Measurements from ENCODE around the gene NVL. TPM values are rescaled to one million over a fixed set of nuclear protein-coding genes. Genes with fewer than 3 reads are reported as not detected.

The NVL gene
- total and polyA plus RNA-seq, 2 of the 8 experiments (the other 6 are each of a cell fraction or from before 2014, with no cell fraction given) = 22.7 to 45.8 TPM

- Histone ChIP-seq H3K79me1 (ENCODE audit: low read depth, low read length) (no peaks in the 10 kb centered on the region), H3K36me3 (ENCODE audit: control insufficient read depth in 2 of 4, insufficient read depth in 4 of 4, low read length in 3 of 4) (peaks cover 2 to 79% (median 35%) of the 10 kb centered on the region in 4 experiments; a peak in 7 of 8 replicates), H2BK12ac (ENCODE audit: low read depth, low read length) (no peak overlapping the region), H2AK5ac (ENCODE audit: low read depth, low read length) (no peak overlapping the region), H4K91ac (replicated peaks; ENCODE audit: insufficient read length, low read length) (no peak overlapping the region), H3K4me3 (ENCODE audit: extremely low read depth in 1 of 4, insufficient read depth in 2 of 4, low read depth in 3 of 4, low read length in 4 of 4) (no peak overlapping the region), H2BK15ac (ENCODE audit: low read length) (no peak overlapping the region), H4K20me1 (replicated peaks in 1 of 2; ENCODE audit: control insufficient read depth in 1 of 2, insufficient read depth in 2 of 2, low read length in 2 of 2) (no peaks in the 10 kb centered on the region), H3K9me3 (ENCODE audit: insufficient read depth in 2 of 2, low read depth in 1 of 2, low read length in 1 of 2) (no peaks in the 10 kb centered on the region), H3K4me1 (replicated peaks in 1 of 4; ENCODE audit: control insufficient read depth in 3 of 4, insufficient read depth in 4 of 4, low read length in 3 of 4) (no peaks in the 10 kb centered on the region), H3K14ac (ENCODE audit: insufficient read length) (no peak overlapping the region), H2BK20ac (ENCODE audit: low read length) (no peak overlapping the region), H4K8ac (ENCODE audit: extremely low read depth, insufficient read depth, low read length) (no peak overlapping the region), H3K27ac (ENCODE audit: low read depth, low read length) (no peak overlapping the region), H3K4ac (replicated peaks; ENCODE audit: insufficient read length, low read depth, low read length) (no peak overlapping the region), H3K23me2 (ENCODE audit: low read depth, low read length) (no peaks in the 10 kb centered on the region), H3K9ac (replicated peaks in 1 of 4; ENCODE audit: extremely low read depth in 1 of 4, low read depth in 3 of 4, low read length in 3 of 4) (no peak overlapping the region), H2BK5ac (ENCODE audit: low read depth, low read length) (no peak overlapping the region), H3K56ac (replicated peaks; ENCODE audit: insufficient read length, low read depth, low read length) (no peak overlapping the region), H3K4me2 (ENCODE audit: insufficient read depth in 1 of 2, low read depth in 2 of 2, low read length in 2 of 2) (no peak overlapping the region), H2BK120ac (replicated peaks; ENCODE audit: low read depth, low read length) (no peak overlapping the region), H3K79me2 (ENCODE audit: control insufficient read depth in 1 of 2, insufficient read depth in 2 of 2, low read length in 2 of 2) (no peaks in the 10 kb centered on the region), H3K18ac (ENCODE audit: extremely low read depth, low read length) (no peak overlapping the region), H4K5ac (ENCODE audit: insufficient read length, low read depth, low read length) (no peak overlapping the region), H2AFZ (ENCODE audit: low read length) (no peak overlapping the region), H3K27me3 (replicated peaks in 1 of 4; ENCODE audit: control insufficient read depth in 3 of 4, extremely low read depth in 1 of 4, insufficient read depth in 3 of 4, low read length in 3 of 4) (no peaks in the 10 kb centered on the region), H3K23ac (ENCODE audit: insufficient read length) (no peak overlapping the region)
- no peak for FAIRE-seq
- TF ChIP-seq CHD2 (IDR thresholded peaks at IDR 0.05; ENCODE audit: low read length) = no peak
- TF ChIP-seq EZH2 (IDR thresholded peaks at IDR 0.05; ENCODE audit: low read depth, low read length, severe bottlenecking) = no peak
- TF ChIP-seq RBBP5 (IDR thresholded peaks at IDR 0.05; ENCODE audit: borderline replicate concordance, low read depth, low read length) = no peak
- no peak for TF ChIP-seq CHD1 (IDR thresholded peaks at IDR 0.05; ENCODE audit: low read depth, low read length)
- CTCF ChIA-PET (ENCODE audit: partially characterized antibody) = interaction anchor here (0.9 to 1.9 kb wide), 4 partner anchors 47 to 152 kb away, joined by 3 to 10 read pairs (median 3); no protein-coding TSS in a partner anchor
- 89% methylated on average over 2 of the region's 2 CpGs; no CpG with 5 or more reads in 1 of the 2 experiments for WGBS, 2 experiments (ENCODE audit: extremely low coverage in 1 of 2, insufficient coverage in 1 of 2, insufficient read length in 1 of 2, insufficient replicate concordance in 2 of 2, low coverage in 1 of 2, low lambda C conversion rate in 2 of 2, missing lambda C conversion rate in 1 of 2)
- DNase-seq (ENCODE audit: low read depth in 1 of 2, low spot score in 2 of 2) = no peak
- POLR2A ChIA-PET (ENCODE audit: partially characterized antibody) = interaction anchor here (1.4 kb wide), 1 partner anchor 21 kb away, joined by 5 read pairs; no protein-coding TSS in a partner anchor
Observed at GRCh38 chr1:224304767-224305166, 25.2 kb downstream of the NVL start.

Data from H1 (cell line).